Activated CD4-positive, alpha-beta T cell treated with anti-CD3 and anti-CD28 coated beads for 36 hours (primary cell): ENCODE data around the gene SPG11. TPM values are rescaled to one million over a fixed set of nuclear protein-coding genes. Genes with fewer than 3 reads are reported as not detected.
A peak's percentile ranks its signal among the peaks of the same experiment; 100 is the strongest.
"Not testable (repeated sequence)": the region's sequence is repeated elsewhere in the genome, so short reads cannot be mapped to it uniquely, and the experiment has no call there.

Experiments used
- ATAC-seq: fragments of 200-7000 bp; cut with Tn5 transposase; one replicate; pipeline ENCODE4 v1.10.0; 2021; ENCODE audit warnings: mild to moderate bottlenecking, moderate library complexity
- CTCF ChIA-PET: fragments of 350-600 bp; sonication (Branson Sonifier 250); formaldehyde crosslinking; loops from one replicate; lab custom pipeline; 2021; ENCODE audit warnings: antibody characterized with exemption; lab: Charles Lee
- POLR2A ChIA-PET: fragments of 350-600 bp; sonication (Branson Sonifier 250); formaldehyde crosslinking; loops from one replicate; lab custom pipeline; 2021; ENCODE audit warnings: antibody characterized with exemption, inconsistent platforms; lab: Charles Lee
- DNase-seq: peaks from one replicate; pipeline ENCODE4 v3.0.0-alpha.2; 2020
- H3K27ac Mint-ChIP-seq: one replicate; pipeline ENCODE4 v1.8.0; 2021; ENCODE audit warnings: mixed read lengths
- H3K27me3 Mint-ChIP-seq: one replicate; pipeline ENCODE4 v1.8.0; 2021; ENCODE audit warnings: mixed read lengths
- H3K36me3 Mint-ChIP-seq: one replicate; pipeline ENCODE4 v1.8.0; 2021; ENCODE audit warnings: low read depth, mixed read lengths
- H3K4me1 Mint-ChIP-seq: one replicate; pipeline ENCODE4 v1.8.0; 2021; ENCODE audit warnings: mixed read lengths
- H3K4me3 Mint-ChIP-seq: one replicate; pipeline ENCODE4 v1.8.0; 2021; ENCODE audit warnings: mild to moderate bottlenecking, moderate library complexity, mixed read lengths
- H3K9me3 Mint-ChIP-seq: one replicate; pipeline ENCODE4 v1.8.0; 2021; ENCODE audit warnings: low read depth, mixed read lengths
- intact Hi-C, 2 experiments: fragments of 100-400 bp; cut with DNase I in 1 of 2; cut with micrococcal nuclease in 1 of 2; formaldehyde crosslinking; loops; one replicate each; pipeline versions ENCODE4 v1.14.2 to v1.15.1; 2022 to 2024; cut with DNase I, micrococcal nuclease
- total RNA-seq, 2 experiments: library from RNA; stranded (reverse); gene quantifications; one replicate each; pipeline ENCODE4 v1.2.3, GENCODE V29; 2021

Gene SPG11
- total RNA-seq, 2 experiments from 2014 or later, result 76.2 to 88.7 TPM

GRCh38 chr15:44545913-44546802 lies 117.3 kb downstream of the SPG11 start:
- Mint-ChIP-seq H3K4me1 (peaks cover 58% of the 10 kb centered on the region), H3K27me3 (no peaks in the 10 kb centered on the region), H3K4me3 (peak overlapping the region; percentile 51), H3K36me3 (peaks cover 50% of the 10 kb centered on the region), H3K9me3 (no peaks in the 10 kb centered on the region), H3K27ac (peak overlapping the region; percentile 85)
- POLR2A ChIA-PET, result interaction anchor here (0.6 to 2.0 kb wide), 12 partner anchors 9 to 592 kb away, joined by 3 to 32 read pairs (median 5); partner anchors contain the start of genes CTDSPL2, EIF3J and GOLM2
- ATAC-seq (peak; percentile 94), DNase-seq (peak; percentile 72)
- intact Hi-C loops, result loop anchor here (1.0 to 2.0 kb wide), 8 partner anchors 8 to 336 kb away; partner anchors contain the start of gene EIF3J (in 1 of the 2)
- CTCF ChIA-PET, result interaction anchor here (0.6 to 1.8 kb wide), 18 partner anchors 9 to 256 kb away, joined by 3 to 11 read pairs (median 4); partner anchors contain the start of genes CTDSPL2, EIF3J, SPG11 and TRIM69

DNA sequence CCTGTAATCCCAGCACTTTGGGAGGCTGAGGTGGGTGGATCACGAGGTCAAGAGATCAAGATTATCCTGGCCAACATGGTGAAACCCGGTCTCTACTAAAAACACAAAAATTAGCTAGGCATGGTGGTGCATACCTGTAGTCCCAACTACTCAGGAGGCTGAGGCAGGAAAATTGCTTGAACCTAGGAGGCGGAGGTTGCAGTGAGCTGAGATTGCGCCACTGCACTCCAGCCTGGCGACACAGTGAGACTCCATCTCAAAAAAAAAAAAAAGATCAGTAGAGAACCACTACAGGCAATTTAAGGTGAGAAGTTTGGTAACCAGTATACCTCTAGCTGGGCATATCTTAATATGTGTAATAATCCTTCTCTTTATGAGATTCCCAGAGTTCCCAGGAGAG lies 118.7 kb downstream of the SPG11 start:
- peaks cover 66% of the 10 kb centered on the region for H3K4me1 Mint-ChIP-seq
- ATAC-seq, DNase-seq, intact Hi-C loops, H3K27ac Mint-ChIP-seq, H3K4me3 Mint-ChIP-seq, CTCF ChIA-PET, H3K27me3 Mint-ChIP-seq, POLR2A ChIA-PET, H3K9me3 Mint-ChIP-seq: not testable (repeated sequence)
- peaks cover 51% of the 10 kb centered on the region for H3K36me3 Mint-ChIP-seq

- POLR2A ChIA-PET, result interaction anchor here (0.6 kb wide), 1 partner anchor 172 kb away, joined by 3 read pairs; no protein-coding TSS in a partner anchor
- no peaks in the 10 kb centered on the region for H3K27me3 Mint-ChIP-seq
- H3K36me3 Mint-ChIP-seq, result peaks cover 51% of the 10 kb centered on the region
- ATAC-seq (no peak), DNase-seq (no peak)
- H3K27ac Mint-ChIP-seq, result no peak overlapping the region
- H3K9me3 Mint-ChIP-seq, result no peaks in the 10 kb centered on the region
- H3K4me1 Mint-ChIP-seq, result peaks cover 64% of the 10 kb centered on the region
- no peak overlapping the region for H3K4me3 Mint-ChIP-seq
- CTCF ChIA-PET, result interaction anchor here (1.0 to 1.5 kb wide), 4 partner anchors 9 to 115 kb away, joined by 3 to 6 read pairs (median 4); partner anchors contain the start of gene CTDSPL2
- intact Hi-C loops, result no loop called here
Measured at GRCh38 chr15:44542596-44542995, 120.9 kb downstream of the SPG11 start.

GRCh38 chr15:44541282-44541958 lies 122.0 kb downstream of the SPG11 start:
- POLR2A ChIA-PET, result no interaction called here
- no peaks in the 10 kb centered on the region for H3K9me3 Mint-ChIP-seq
- H3K4me3 Mint-ChIP-seq, result peak overlapping the region; percentile 48
- CTCF ChIA-PET, result interaction anchor here (1.5 kb wide), 1 partner anchor 14 kb away, joined by 6 read pairs; no protein-coding TSS in a partner anchor
- H3K4me1 Mint-ChIP-seq, result peaks cover 56% of the 10 kb centered on the region
- H3K27ac Mint-ChIP-seq, result peak overlapping the region; percentile 45
- DNase-seq (no peak), ATAC-seq (no peak)
- H3K27me3 Mint-ChIP-seq, result no peaks in the 10 kb centered on the region
- intact Hi-C loops, result no loop called here
- peaks cover 52% of the 10 kb centered on the region for H3K36me3 Mint-ChIP-seq

DNA sequence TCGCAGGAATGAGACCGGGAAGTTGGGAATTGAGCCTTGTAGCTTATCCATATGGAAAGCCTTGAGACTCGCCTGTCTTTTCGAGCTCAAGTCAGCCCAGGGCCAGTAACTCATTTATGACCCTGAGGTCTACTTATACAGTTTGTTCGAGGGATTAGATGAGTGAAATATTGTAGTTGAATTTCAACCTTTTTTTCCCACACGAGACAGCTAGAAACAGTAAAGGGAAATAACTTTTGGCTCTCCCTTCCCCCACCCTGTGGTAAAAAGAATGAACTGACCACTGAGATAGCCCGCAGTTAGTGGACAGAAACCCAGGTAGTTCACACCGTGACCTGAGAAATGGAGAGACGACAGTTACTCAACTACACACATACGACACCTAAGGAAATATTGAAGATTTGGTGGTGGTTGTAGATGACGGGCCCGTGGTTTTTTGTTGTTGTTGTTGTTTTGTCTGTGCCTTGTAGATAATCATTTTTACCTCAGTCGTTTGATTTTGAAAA lies 125.7 kb downstream of the SPG11 start:
- ATAC-seq, result no peak
- intact Hi-C loops, result loop anchor here (1.0 to 10.0 kb wide), 7 partner anchors 9 to 713 kb away; partner anchors contain the start of genes CTDSPL2 (in 2 of the 2), B2M (in 1 of the 2), MFAP1 (in 1 of the 2) and PATL2 (in 1 of the 2)
- ChIA-PET CTCF (interaction anchor here (0.7 to 2.1 kb wide), 5 partner anchors 8 to 250 kb away, joined by 3 to 11 read pairs (median 4); partner anchors contain the start of gene SPG11), POLR2A (interaction anchor here (1.5 to 2.3 kb wide), 3 partner anchors 9 to 175 kb away, joined by 7 to 32 read pairs (median 12); partner anchors contain the start of gene CTDSPL2)
- no peaks in the 10 kb centered on the region for H3K27me3 Mint-ChIP-seq
- peak; percentile 28 for DNase-seq
- H3K36me3 Mint-ChIP-seq, result peaks cover 50% of the 10 kb centered on the region
- H3K27ac Mint-ChIP-seq, result peak overlapping the region; percentile 86
- H3K4me3 Mint-ChIP-seq, result peak overlapping the region; percentile 75
- H3K9me3 Mint-ChIP-seq, result no peaks in the 10 kb centered on the region
- H3K4me1 Mint-ChIP-seq, result peaks cover 50% of the 10 kb centered on the region

- ATAC-seq (peak; percentile 95), DNase-seq (peak; percentile 97)
- CTCF ChIA-PET, result interaction anchor here (1.0 to 2.1 kb wide), 3 partner anchors 9 to 249 kb away, joined by 3 to 11 read pairs (median 4); partner anchors contain the start of gene SPG11
- H3K27me3 Mint-ChIP-seq, result no peaks in the 10 kb centered on the region
- intact Hi-C loops, result loop anchor here (1.0 to 10.0 kb wide), 9 partner anchors 9 to 712 kb away; partner anchors contain the start of genes CTDSPL2 (in 2 of the 2), B2M (in 1 of the 2), GOLM2 (in 1 of the 2) and MFAP1 (in 1 of the 2)
- no peaks in the 10 kb centered on the region for H3K9me3 Mint-ChIP-seq
- H3K27ac Mint-ChIP-seq, result peak within 1 kb of the TSS; percentile 95
- H3K4me1 Mint-ChIP-seq, result peaks cover 45% of the 10 kb centered on the region
- POLR2A ChIA-PET, result interaction anchor here (0.5 to 2.3 kb wide), 9 partner anchors 9 to 740 kb away, joined by 3 to 32 read pairs (median 3); partner anchors contain the start of gene CTDSPL2
- peak within 1 kb of the TSS; percentile 75 for H3K4me3 Mint-ChIP-seq
- peaks cover 45% of the 10 kb centered on the region for H3K36me3 Mint-ChIP-seq
Measured at GRCh38 chr15:44536962-44537734, 126.3 kb downstream of the SPG11 start, which contains the start of gene EIF3J. Gene EIF3J (plus strand): TSS chr15:44537147. CDS start chr15:44537195, 48 bp downstream.

- POLR2A ChIA-PET, result interaction anchor here (0.5 to 2.3 kb wide), 9 partner anchors 10 to 739 kb away, joined by 3 to 32 read pairs (median 3); partner anchors contain the start of gene CTDSPL2
- no peak for DNase-seq
- ATAC-seq, result peak; percentile 64
- Mint-ChIP-seq H3K4me3 (peak overlapping the region; percentile 75), H3K27me3 (no peaks in the 10 kb centered on the region), H3K9me3 (no peaks in the 10 kb centered on the region), H3K36me3 (peaks cover 38% of the 10 kb centered on the region), H3K4me1 (peaks cover 37% of the 10 kb centered on the region), H3K27ac (peak overlapping the region; percentile 95)
- intact Hi-C loops, result loop anchor here (1.0 to 10.0 kb wide), 7 partner anchors 174 to 712 kb away; partner anchors contain the start of genes B2M (in 1 of the 2), GOLM2 (in 1 of the 2), MFAP1 (in 1 of the 2) and PATL2 (in 1 of the 2)
- CTCF ChIA-PET, result interaction anchor here (2.1 kb wide), 1 partner anchor 10 kb away, joined by 11 read pairs; no protein-coding TSS in a partner anchor
Measured at GRCh38 chr15:44536302-44536961, 127.0 kb downstream of the SPG11 start.

DNA sequence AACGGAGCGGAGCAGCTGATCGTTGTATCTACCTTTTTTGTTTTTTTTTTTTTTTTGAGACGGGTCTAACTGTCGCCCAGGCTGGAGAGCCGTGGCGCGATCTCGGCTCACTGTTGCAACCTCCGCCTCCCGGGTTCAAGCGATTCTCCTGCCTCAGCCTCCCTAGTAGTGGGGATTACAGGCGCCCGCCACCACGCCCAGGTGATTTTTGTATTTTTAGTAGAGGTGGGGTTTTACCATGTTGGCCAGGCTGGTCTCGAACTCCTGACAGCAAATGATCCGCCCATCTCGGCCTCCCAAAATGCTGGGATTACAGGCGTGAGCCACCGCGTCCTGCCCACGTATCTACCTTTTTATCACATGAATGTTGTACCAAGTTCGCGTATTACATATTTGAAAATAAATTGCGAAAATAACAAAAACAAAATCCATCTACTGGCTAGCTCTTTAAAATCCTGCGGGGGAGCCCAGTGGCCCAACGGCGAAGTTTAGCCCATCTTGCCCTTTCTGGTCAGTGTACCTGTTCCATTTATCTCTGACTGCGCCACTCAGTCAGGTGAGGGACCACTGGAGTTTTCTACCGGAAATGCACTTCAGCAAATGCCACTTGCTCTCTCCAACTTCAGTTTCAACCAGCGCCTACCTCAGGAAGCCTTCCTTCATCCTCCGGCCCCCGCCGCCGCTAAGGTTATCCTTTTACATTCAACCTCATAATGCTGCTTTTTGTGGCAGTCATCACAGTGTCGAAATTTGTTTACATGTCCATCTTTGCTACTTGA lies 127.8 kb downstream of the SPG11 start:
- ATAC-seq, result no peak
- peak overlapping the region; percentile 95 for H3K27ac Mint-ChIP-seq
- peak overlapping the region; percentile 75 for H3K4me3 Mint-ChIP-seq
- ChIA-PET CTCF (no interaction called here), POLR2A (interaction anchor here (0.6 kb wide), 1 partner anchor 146 kb away, joined by 3 read pairs; no protein-coding TSS in a partner anchor)
- H3K4me1 Mint-ChIP-seq, result peaks cover 30% of the 10 kb centered on the region
- peaks cover 31% of the 10 kb centered on the region for H3K36me3 Mint-ChIP-seq
- no peaks in the 10 kb centered on the region for H3K27me3 Mint-ChIP-seq
- no peaks in the 10 kb centered on the region for H3K9me3 Mint-ChIP-seq
- intact Hi-C loops, result loop anchor here (1.0 to 10.0 kb wide), 7 partner anchors 175 to 711 kb away; partner anchors contain the start of genes B2M (in 1 of the 2), GOLM2 (in 1 of the 2), MFAP1 (in 1 of the 2) and PATL2 (in 1 of the 2)
- peak; percentile 54 for DNase-seq
